A549 (cell line): ENCODE data around the gene OTOG. TPM values are rescaled to one million over a fixed set of nuclear protein-coding genes. Genes with fewer than 3 reads are reported as not detected.

ENCODE experiments used
- ATAC-seq, 2 experiments: fragments of 200-7000 bp in 1 of 2; fragments of >200 bp in 1 of 2; cut with Nextera tagmentation in 1 of 2; cut with Tn5 transposase in 1 of 2; 3 replicates each; pipeline versions ENCODE4 v1.8.0 to v1.9.1; 2018 to 2020; ENCODE audit warnings: mild to moderate bottlenecking in 1 of 2, moderate library complexity in 1 of 2
- CTCF ChIA-PET: fragments of 300-600 bp; sonication (Branson Sonifier 250); formaldehyde crosslinking; extraction: SDS; loops from one replicate; lab custom pipeline; 2021; ENCODE audit warnings: antibody characterized with exemption, inconsistent platforms; lab: Yijun Ruan, JAX
- POLR2A ChIA-PET: fragments of 350-600 bp; formaldehyde crosslinking; extraction: SDS; loops from one replicate; lab custom pipeline; 2021; ENCODE audit warnings: antibody characterized with exemption, inconsistent platforms; lab: Yijun Ruan, JAX
- DNase-seq, 2 experiments: peaks; one replicate each; pipeline versions ENCODE4 v3.0.0 to v3.0.0-alpha.2; 2011 to 2016; ENCODE audit warnings: low read depth in 1 of 2, low spot score in 1 of 2
- FAIRE-seq: peaks from 2 replicates; lab custom pipeline; 2011; peaks lifted over from hg19 to GRCh38; lab: Jason Lieb, UNC
- H3K27ac ChIP-seq, 2 experiments: fragments of >200 bp; sonication (Bioruptor Twin); formaldehyde crosslinking; 3 replicates each; pipeline ENCODE4 v1.5.1; 2016 to 2017
- H3K4me1 ChIP-seq: fragments of >200 bp; sonication (Bioruptor Twin); formaldehyde crosslinking; 3 replicates; pipeline ENCODE4 v1.6.1; 2016
- H3K4me2 ChIP-seq: fragments of >200 bp; sonication (Bioruptor Twin); formaldehyde crosslinking; 3 replicates; pipeline ENCODE4 v1.6.1; 2016
- H3K4me3 ChIP-seq: fragments of >200 bp; sonication (Bioruptor Twin); formaldehyde crosslinking; 3 replicates; pipeline ENCODE4 v1.5.1; 2016
- H3K9me3 ChIP-seq: fragments of >200 bp; sonication (Bioruptor Twin); formaldehyde crosslinking; 3 replicates; pipeline ENCODE4 v1.6.1; 2016
- ATOH8 ChIP-seq: fragments of 250-450 bp; sonication (Bioruptor Pico); IDR thresholded peaks from 2 replicates; pipeline ENCODE4 v1.5.0; 2020; ENCODE audit warnings: low read depth, mild to moderate bottlenecking, moderate library complexity
- CEBPB ChIP-seq, 2 experiments: fragments of >200 bp in 1 of 2; sonication (Bioruptor Twin) in 1 of 2; formaldehyde crosslinking in 1 of 2; IDR thresholded peaks; 2 replicates each; pipeline ENCODE4 v1.6.1; 2012 to 2016
- CHD2 ChIP-seq: fragments of 150-350 bp; IDR thresholded peaks from 2 replicates; pipeline ENCODE4 v1.6.1; 2014; ENCODE audit warnings: low read length; ENCODE audit not compliant: partially characterized antibody
- CTCF ChIP-seq: fragments of >200 bp; sonication (Bioruptor Twin); formaldehyde crosslinking; IDR thresholded peaks from 3 replicates; pipeline ENCODE4 v1.5.1; 2016
- E2F6 ChIP-seq: IDR thresholded peaks from 2 replicates; pipeline ENCODE4 v1.6.1; 2012; ENCODE audit warnings: low read depth, borderline replicate concordance
- EHMT2 ChIP-seq: fragments of 200-600 bp; sonication (generic); IDR thresholded peaks from 2 replicates; pipeline ENCODE4 v1.6.1; 2016; ENCODE audit warnings: antibody characterized with exemption, low read depth, mild to moderate bottlenecking, moderate library complexity
- ELK1 ChIP-seq: fragments of 150-350 bp; IDR thresholded peaks from 2 replicates; pipeline ENCODE4 v1.6.1; 2014; ENCODE audit warnings: low read depth, mild to moderate bottlenecking, low read length
- FOSB ChIP-seq: fragments of 250-450 bp; sonication (Bioruptor Pico); IDR thresholded peaks from 2 replicates; pipeline ENCODE4 v1.5.0; 2020; ENCODE audit warnings: mild to moderate bottlenecking, moderate library complexity
- FOSL2 ChIP-seq, 2 experiments: fragments of 450-650 bp in 1 of 2; fragments of >200 bp in 1 of 2; sonication (Bioruptor Twin) in 1 of 2; formaldehyde crosslinking; IDR thresholded peaks; 2 replicates each; pipeline versions ENCODE4 v1.5.0 to v1.6.1; 2016 to 2020; ENCODE audit warnings: mild to moderate bottlenecking in 1 of 2, moderate library complexity in 1 of 2
- HDAC2 ChIP-seq: fragments of 200-600 bp; sonication (generic); IDR thresholded peaks from 2 replicates; pipeline ENCODE4 v1.6.1; 2016
- HES2 ChIP-seq: fragments of >200 bp; sonication (Bioruptor Twin); formaldehyde crosslinking; IDR thresholded peaks from 2 replicates; pipeline ENCODE4 v1.6.1; 2016
- HEYL ChIP-seq: fragments of 250-450 bp; sonication (Bioruptor Pico); IDR thresholded peaks from 2 replicates; pipeline ENCODE4 v1.8.0; 2021; ENCODE audit warnings: mild to moderate bottlenecking, moderate library complexity
- HOXB13 ChIP-seq: fragments of 250-450 bp; sonication (Bioruptor Pico); IDR thresholded peaks from 2 replicates; pipeline ENCODE4 v1.5.0; 2020; ENCODE audit warnings: low read depth, mild to moderate bottlenecking, moderate library complexity
- JUN ChIP-seq, 2 experiments: fragments of >200 bp; sonication (Bioruptor Twin); formaldehyde crosslinking; IDR thresholded peaks; 2 replicates in 1 of 2; 3 replicates in 1 of 2; pipeline ENCODE4 v1.6.1; 2016 to 2017
- JUNB ChIP-seq: fragments of >200 bp; sonication (Bioruptor Twin); formaldehyde crosslinking; IDR thresholded peaks from 2 replicates; pipeline ENCODE4 v1.6.1; 2016
- PHF8 ChIP-seq: fragments of 200-600 bp; sonication (generic); IDR thresholded peaks from 2 replicates; pipeline ENCODE4 v1.6.1; 2016; ENCODE audit warnings: low read depth, mild to moderate bottlenecking, antibody characterized with exemption, moderate library complexity, borderline replicate concordance
- POLR2AphosphoS2 ChIP-seq: conservative IDR thresholded peaks from 2 replicates; pipeline ENCODE4 v1.6.1; 2012; ENCODE audit warnings: low read length, improper control_type of control experiment, inconsistent platforms
- RAD21 ChIP-seq, 2 experiments: fragments of >200 bp in 1 of 2; sonication (Bioruptor Twin) in 1 of 2; formaldehyde crosslinking in 1 of 2; IDR thresholded peaks in 1 of 2; conservative IDR thresholded peaks in 1 of 2; 2 replicates in 1 of 2; 3 replicates in 1 of 2; pipeline ENCODE4 v1.6.1; 2012 to 2018; ENCODE audit warnings: inconsistent platforms in 1 of 2
- RNF2 ChIP-seq: fragments of 200-600 bp; sonication (generic); IDR thresholded peaks from 2 replicates; pipeline ENCODE4 v1.6.1; 2016; ENCODE audit warnings: low read depth, mild to moderate bottlenecking, antibody characterized with exemption, moderate library complexity, borderline replicate concordance
- SREBF2 ChIP-seq: fragments of 450-650 bp; IDR thresholded peaks from 2 replicates; pipeline ENCODE4 v1.6.1; 2014; ENCODE audit warnings: mild to moderate bottlenecking, moderate library complexity
- TFCP2L1 ChIP-seq: fragments of 250-450 bp; sonication (Bioruptor Pico); IDR thresholded peaks from 2 replicates; pipeline ENCODE4 v1.5.0; 2021; ENCODE audit warnings: mild to moderate bottlenecking
- ZNF302 ChIP-seq: fragments of 250-450 bp; sonication (Bioruptor Pico); IDR thresholded peaks from 2 replicates; pipeline ENCODE4 v1.9.0; 2021; ENCODE audit warnings: inconsistent platforms, mild to moderate bottlenecking, moderate library complexity
- WGBS: methylation state at CpG from one replicate; pipeline ENCODE4 v1.1.6; 2017; ENCODE audit errors: missing lambda C conversion rate; 5-methylcytosine and 5-hydroxymethylcytosine counted together
- polyA plus RNA-seq, 4 experiments: library from polyadenylated mRNA; depleted of rRNA in 3 of 4; stranded (reverse); fragments of >200 nt; fragmentation: RNase III in 1 of 4; extraction: RNeasy Plus Mini Kit Qiagen cat#74134 plus additional on column Dnase treatment in 1 of 4; gene quantifications; 2 replicates in 3 of 4; 3 replicates in 1 of 4; pipeline ENCODE4 v1.2.3, GENCODE V29; 2011 to 2017

The OTOG gene
- polyA plus RNA-seq, 2 of the 4 experiments (the other 2 are of a cell fraction), result not detected

GRCh38 chr11:17531071-17531600 lies 15.9 kb upstream of the OTOG start:
- no peak overlapping the region for H3K27ac ChIP-seq

GRCh38 chr11:17531636-17532113 lies 15.4 kb upstream of the OTOG start:
- DNase-seq, result no peak
- Histone ChIP-seq H3K4me3 (no peak overlapping the region), H3K9me3 (no peaks in the 10 kb centered on the region), H3K27ac (no peak overlapping the region), H3K4me1 (peaks cover 6% of the 10 kb centered on the region; the same call in 2 of the 3 replicates), H3K4me2 (peak overlapping the region; percentile 13; the same call in 1 of the 3 replicates)
- no peak for FAIRE-seq
- TF ChIP-seq SREBF2 (no peak), CHD2 (no peak), ATOH8 (no peak), HEYL (no peak), ZNF302 (CRISPR knock-in tag) (no peak), JUNB (no peak), TFCP2L1 (CRISPR knock-in tag) (no peak), HDAC2 (no peak), JUN (IDR thresholded peaks at IDR 0.05) (no peak), ELK1 (no peak), FOSL2 (IDR thresholded peaks at IDR 0.05) (no peak), FOSL2 (CRISPR knock-in tag; IDR thresholded peaks at IDR 0.05) (no peak), HOXB13 (CRISPR knock-in tag) (no peak), EHMT2 (no peak), FOSB (CRISPR knock-in tag) (no peak), PHF8 (no peak)
- POLR2A ChIA-PET, result no interaction called here
- CTCF ChIA-PET, result interaction anchor here (1.0 to 45.8 kb wide), 7 partner anchors 11 to 302 kb away, joined by 3 to 1119 read pairs (median 4); partner anchors contain the start of gene KCNJ11
- ATAC-seq, result no peak
- 36% methylated on average over 6 of the region's 6 CpGs for WGBS

More at GRCh38 chr11:17531071-17531600, 15.9 kb upstream of the OTOG start:
- ChIA-PET POLR2A (no interaction called here), CTCF (interaction anchor here (1.5 to 45.8 kb wide), 5 partner anchors 12 to 301 kb away, joined by 3 to 1119 read pairs (median 89); partner anchors contain the start of gene KCNJ11)
- peaks cover 6% of the 10 kb centered on the region; the same call in 2 of the 3 replicates for H3K4me1 ChIP-seq
- no peak for ATAC-seq
- TF ChIP-seq CTCF, result no peak
- no peak for TF ChIP-seq RNF2
- no peak for TF ChIP-seq HES2
- no peak for TF ChIP-seq CEBPB (IDR thresholded peaks at IDR 0.05)
- no peak for TF ChIP-seq E2F6
- TF ChIP-seq RAD21 (conservative IDR thresholded peaks at IDR 0.05 in 1 of 2, IDR thresholded peaks at IDR 0.05 in 1 of 2), result no peak
- TF ChIP-seq POLR2AphosphoS2, result no peak
- TF ChIP-seq ZNF302 (CRISPR knock-in tag), result no peak
- H3K4me3 ChIP-seq, result no peak overlapping the region
- DNase-seq, result no peak
- H3K4me2 ChIP-seq, result no peak overlapping the region; the same call in 2 of the 3 replicates
- no peaks in the 10 kb centered on the region for H3K9me3 ChIP-seq
- WGBS, result 85% methylated on average over 14 of the region's 22 CpGs
- no peak for FAIRE-seq
